Measurements from ENCODE around the gene CASKIN2.
"Not testable (repeated sequence)": the region's sequence is repeated elsewhere in the genome, so short reads cannot be mapped to it uniquely, and the experiment has no call there.

Gene CASKIN2

GRCh38 chr17:75521290-75521689 is 6.0 kb upstream of the CASKIN2 start:
- no peak for DNase-seq (ENCODE audit: low read depth in 2 of 2, low spot score in 1 of 2)

- not testable (repeated sequence) for DNase-seq (ENCODE audit: low read depth in 2 of 2, low spot score in 1 of 2)
These were observed 5.1 kb upstream of the CASKIN2 start for GRCh38 chr17:75520413-75520812.

- no peak for DNase-seq (ENCODE audit: low read depth in 2 of 2, low spot score in 1 of 2)
These were observed 3.7 kb upstream of the CASKIN2 start for GRCh38 chr17:75518983-75519537.

GRCh38 chr17:75518201-75518600 is 2.9 kb upstream of the CASKIN2 start:
- DNase-seq (ENCODE audit: low read depth in 2 of 2, low spot score in 1 of 2), result no peak

- DNase-seq (ENCODE audit: low read depth in 2 of 2, low spot score in 1 of 2), result no peak
These were observed 2.0 kb upstream of the CASKIN2 start for GRCh38 chr17:75517297-75517865.

- no peak for DNase-seq (ENCODE audit: low read depth in 2 of 2, low spot score in 1 of 2)
These were observed 1.4 kb upstream of the CASKIN2 start for GRCh38 chr17:75516619-75517296.

- peak; percentile 85 to 91 for DNase-seq (ENCODE audit: low read depth in 2 of 2, low spot score in 1 of 2)
These were observed 900 bp upstream of the CASKIN2 start, which contains the start of gene TSEN54 for GRCh38 chr17:75516255-75516618. Gene TSEN54, plus strand, starts transcription at chr17:75516528. Its CDS starts 33 bp downstream, at chr17:75516561.

GRCh38 chr17:75514919-75515495 is 330 bp downstream of the CASKIN2 start:
- no peak for DNase-seq (ENCODE audit: low read depth in 2 of 2, low spot score in 1 of 2)

- no peak for DNase-seq (ENCODE audit: low read depth in 2 of 2, low spot score in 1 of 2)
These were observed 928 bp downstream of the CASKIN2 start for GRCh38 chr17:75514299-75514918.

- DNase-seq (ENCODE audit: low read depth in 2 of 2, low spot score in 1 of 2), result no peak
These were observed 1.7 kb downstream of the CASKIN2 start for GRCh38 chr17:75513641-75514000.

- no peak for DNase-seq (ENCODE audit: low read depth in 2 of 2, low spot score in 1 of 2)
These were observed 2.3 kb downstream of the CASKIN2 start for GRCh38 chr17:75512926-75513640.

- no peak for DNase-seq (ENCODE audit: low read depth in 2 of 2, low spot score in 1 of 2)
These were observed 3.4 kb downstream of the CASKIN2 start for GRCh38 chr17:75511610-75512575.

- no peak for DNase-seq (ENCODE audit: low read depth in 2 of 2, low spot score in 1 of 2)
These were observed 4.1 kb downstream of the CASKIN2 start for GRCh38 chr17:75511270-75511609.

GRCh38 chr17:75509528-75510258 is 5.6 kb downstream of the CASKIN2 start:
- no peak for DNase-seq (ENCODE audit: low read depth in 2 of 2, low spot score in 1 of 2)

- no peak for DNase-seq (ENCODE audit: low read depth in 2 of 2, low spot score in 1 of 2)
These were observed 6.4 kb downstream of the CASKIN2 start for GRCh38 chr17:75508931-75509361.

GRCh38 chr17:75507733-75508719 is 7.3 kb downstream of the CASKIN2 start:
- no peak for DNase-seq (ENCODE audit: low read depth in 2 of 2, low spot score in 1 of 2)

- DNase-seq (ENCODE audit: low read depth in 2 of 2, low spot score in 1 of 2), result no peak
These were observed 8.4 kb downstream of the CASKIN2 start for GRCh38 chr17:75506888-75507287.

- no peak for DNase-seq (ENCODE audit: low read depth in 2 of 2, low spot score in 1 of 2)
These were observed 9.2 kb downstream of the CASKIN2 start for GRCh38 chr17:75506134-75506533.

Data from stimulated activated CD8-positive, alpha-beta memory T cell treated with anti-CD3 and anti-CD28 coated beads, Interleukin-4, amount 100 ng/mL, for 4 hours (primary cell).